Karpas-422 (cell line): ENCODE measurements around the gene OR8S1. TPM values are rescaled to one million over a fixed set of nuclear protein-coding genes. Genes with fewer than 3 reads are reported as not detected.
A peak's percentile ranks its signal among the peaks of the same experiment; 100 is the strongest.
"Not testable (repeated sequence)": the region's sequence is repeated elsewhere in the genome, so short reads cannot be mapped to it uniquely, and the experiment has no call there.

ENCODE experiments used
- DNase-seq: peaks from one replicate; pipeline ENCODE4 v3.0.0-alpha.2; 2015
- H2AFZ ChIP-seq: fragments of 200-600 bp; sonication (generic); 2 replicates; pipeline ENCODE4 v1.6.1; 2014; ENCODE audit warnings: antibody characterized with exemption, low read length, mixed read lengths
- H3K27ac ChIP-seq: fragments of 200-600 bp; sonication (generic); 2 replicates; pipeline ENCODE4 v1.5.1; 2014; ENCODE audit warnings: mild to moderate bottlenecking, low read length, moderate library complexity
- H3K27me3 ChIP-seq: fragments of 200-600 bp; sonication (generic); 2 replicates; pipeline ENCODE4 v1.6.1; 2014; ENCODE audit warnings: low read length, mixed read lengths
- H3K36me3 ChIP-seq: fragments of 200-600 bp; sonication (generic); 2 replicates; pipeline ENCODE4 v1.6.1; 2014; ENCODE audit warnings: low read length, mixed read lengths; ENCODE audit not compliant: insufficient read depth
- H3K4me1 ChIP-seq: fragments of 200-600 bp; sonication (generic); 2 replicates; pipeline ENCODE4 v1.6.1; 2014; ENCODE audit warnings: mild to moderate bottlenecking, low read length, mixed read lengths
- H3K4me2 ChIP-seq: fragments of 200-600 bp; sonication (generic); 2 replicates; pipeline ENCODE4 v1.6.1; 2014; ENCODE audit warnings: low read length, low read depth, mild to moderate bottlenecking; ENCODE audit not compliant: poor library complexity, severe bottlenecking
- H3K4me3 ChIP-seq: fragments of 200-600 bp; sonication (generic); 2 replicates; pipeline ENCODE4 v1.5.1; 2014; ENCODE audit warnings: mild to moderate bottlenecking, antibody characterized with exemption, low read length, mixed read lengths
- H3K79me2 ChIP-seq: fragments of 200-600 bp; sonication (generic); 2 replicates; pipeline ENCODE4 v1.6.1; 2014; ENCODE audit warnings: mild to moderate bottlenecking, low read length, mixed read lengths
- H3K9ac ChIP-seq: fragments of 200-600 bp; sonication (generic); 2 replicates; pipeline ENCODE4 v1.6.0; 2014; ENCODE audit warnings: low read length
- H3K9me2 ChIP-seq: fragments of 200-600 bp; sonication (generic), shearing (Covaris generic); replicated peaks from 2 replicates; pipeline ENCODE4 v1.6.0; 2014; ENCODE audit warnings: mild to moderate bottlenecking, low read length, moderate library complexity; ENCODE audit not compliant: insufficient read depth
- H3K9me3 ChIP-seq: fragments of 300-700, 200-600 bp; sonication (generic); 2 replicates; pipeline ENCODE4 v1.6.1; 2014; ENCODE audit warnings: low read length, mixed read lengths
- H4K20me1 ChIP-seq: fragments of 200-600 bp; sonication (generic); 2 replicates; pipeline ENCODE4 v1.6.1; 2014; ENCODE audit warnings: mild to moderate bottlenecking, antibody characterized with exemption, low read length, low read depth; ENCODE audit not compliant: insufficient read depth
- total RNA-seq: library from RNA; depleted of rRNA; stranded (reverse); fragments of >200 nt; shearing (Covaris generic); gene quantifications from 2 replicates; pipeline ENCODE4 v1.2.3, GENCODE V29; 2014; ENCODE audit warnings: low replicate concordance

Gene OR8S1
- total RNA-seq, 1 experiment from 2014 or later, result not detected

- H3K9me3 ChIP-seq, result no peaks in the 10 kb centered on the region
- no peaks in the 10 kb centered on the region for H3K27me3 ChIP-seq
- H3K27ac ChIP-seq, result no peak overlapping the region
- H3K4me2 ChIP-seq, result no peak overlapping the region
- no peaks in the 10 kb centered on the region for H4K20me1 ChIP-seq
- H3K4me1 ChIP-seq, result peaks cover 4% of the 10 kb centered on the region; the same call in 1 of the 2 replicates
- H3K9me2 ChIP-seq, result no peaks in the 10 kb centered on the region
- H3K9ac ChIP-seq, result no peak overlapping the region
- no peak overlapping the region for H2AFZ ChIP-seq
- no peak overlapping the region for H3K4me3 ChIP-seq
- H3K36me3 ChIP-seq, result no peaks in the 10 kb centered on the region
- H3K79me2 ChIP-seq, result no peaks in the 10 kb centered on the region
- DNase-seq, result no peak
Observed at GRCh38 chr12:48536602-48537001, 11.2 kb downstream of the OR8S1 start.

GRCh38 chr12:48542300-48542928 is 17.0 kb downstream of the OR8S1 start:
- Histone ChIP-seq H3K4me3 (no peak overlapping the region), H3K27me3 (no peaks in the 10 kb centered on the region), H3K9me3 (no peaks in the 10 kb centered on the region), H3K36me3 (no peaks in the 10 kb centered on the region), H3K9ac (no peak overlapping the region), H3K9me2 (no peaks in the 10 kb centered on the region), H4K20me1 (no peaks in the 10 kb centered on the region), H3K27ac (no peak overlapping the region), H3K79me2 (no peaks in the 10 kb centered on the region), H3K4me2 (no peak overlapping the region), H3K4me1 (no peaks in the 10 kb centered on the region), H2AFZ (no peak overlapping the region)
- DNase-seq, result peak; percentile 69

- Histone ChIP-seq H3K9me2 (no peaks in the 10 kb centered on the region), H3K4me2 (no peak overlapping the region), H4K20me1 (no peaks in the 10 kb centered on the region), H2AFZ (no peak overlapping the region), H3K4me3 (no peak overlapping the region), H3K36me3 (no peaks in the 10 kb centered on the region), H3K27ac (no peak overlapping the region), H3K4me1 (no peaks in the 10 kb centered on the region), H3K79me2 (no peaks in the 10 kb centered on the region), H3K27me3 (no peaks in the 10 kb centered on the region), H3K9ac (no peak overlapping the region), H3K9me3 (no peaks in the 10 kb centered on the region)
- DNase-seq, result no peak
Observed at GRCh38 chr12:48545833-48546469, 20.5 kb downstream of the OR8S1 start.

GRCh38 chr12:48547012-48547411 is 21.6 kb downstream of the OR8S1 start:
- not testable (repeated sequence) for DNase-seq

GRCh38 chr12:48551636-48552035 is 26.2 kb downstream of the OR8S1 start:
- not testable (repeated sequence) for H3K4me3 ChIP-seq, H4K20me1 ChIP-seq, H2AFZ ChIP-seq, H3K36me3 ChIP-seq, H3K9me3 ChIP-seq, H3K4me1 ChIP-seq, H3K9ac ChIP-seq, DNase-seq, H3K27ac ChIP-seq, H3K27me3 ChIP-seq, H3K79me2 ChIP-seq, H3K9me2 ChIP-seq, H3K4me2 ChIP-seq

More at GRCh38 chr12:48547012-48547411, 21.6 kb downstream of the OR8S1 start:
- H3K9ac ChIP-seq, H3K79me2 ChIP-seq, H2AFZ ChIP-seq, H4K20me1 ChIP-seq, H3K9me3 ChIP-seq, H3K4me2 ChIP-seq, H3K36me3 ChIP-seq, H3K9me2 ChIP-seq, H3K4me1 ChIP-seq, H3K4me3 ChIP-seq, H3K27ac ChIP-seq, H3K27me3 ChIP-seq: not testable (repeated sequence)

GRCh38 chr12:48553666-48554343 is 28.4 kb downstream of the OR8S1 start:
- DNase-seq, H2AFZ ChIP-seq, H4K20me1 ChIP-seq, H3K4me3 ChIP-seq, H3K9me2 ChIP-seq, H3K4me2 ChIP-seq, H3K27me3 ChIP-seq, H3K4me1 ChIP-seq, H3K27ac ChIP-seq, H3K9me3 ChIP-seq, H3K36me3 ChIP-seq, H3K79me2 ChIP-seq, H3K9ac ChIP-seq: not testable (repeated sequence)

GRCh38 chr12:48556631-48557030 is 31.2 kb downstream of the OR8S1 start:
- H3K27me3 ChIP-seq, result no peaks in the 10 kb centered on the region
- H3K79me2 ChIP-seq, result no peaks in the 10 kb centered on the region
- no peak for DNase-seq
- H4K20me1 ChIP-seq, result no peaks in the 10 kb centered on the region
- no peak overlapping the region for H3K9ac ChIP-seq
- H3K9me2 ChIP-seq, result no peaks in the 10 kb centered on the region
- no peak overlapping the region for H3K27ac ChIP-seq
- no peak overlapping the region for H3K4me3 ChIP-seq
- H2AFZ ChIP-seq, result no peak overlapping the region
- no peaks in the 10 kb centered on the region for H3K4me1 ChIP-seq
- no peaks in the 10 kb centered on the region for H3K9me3 ChIP-seq
- no peak overlapping the region for H3K4me2 ChIP-seq
- H3K36me3 ChIP-seq, result no peaks in the 10 kb centered on the region

- Histone ChIP-seq H3K4me2 (no peak overlapping the region), H3K9ac (no peak overlapping the region), H3K36me3 (no peaks in the 10 kb centered on the region), H3K27ac (no peak overlapping the region), H3K79me2 (no peaks in the 10 kb centered on the region), H3K27me3 (no peaks in the 10 kb centered on the region), H3K4me3 (no peak overlapping the region), H3K9me3 (no peaks in the 10 kb centered on the region), H3K9me2 (no peaks in the 10 kb centered on the region), H4K20me1 (no peaks in the 10 kb centered on the region), H3K4me1 (no peaks in the 10 kb centered on the region), H2AFZ (no peak overlapping the region)
- no peak for DNase-seq
Observed at GRCh38 chr12:48557919-48558318, 32.5 kb downstream of the OR8S1 start.
